MM.1S (cell line): ENCODE data around the gene SP6.

Experiments used
- DNase-seq: peaks from one replicate; pipeline ENCODE4 v3.0.0-alpha.2; 2015
- H2AFZ ChIP-seq: fragments of 300-600 bp; sonication (generic); 2 replicates; pipeline ENCODE4 v1.6.0; 2016; ENCODE audit warnings: antibody characterized with exemption, low read length
- H3F3A ChIP-seq: fragments of 300-600 bp; sonication (generic); 2 replicates; pipeline ENCODE4 v1.6.1; 2016; ENCODE audit warnings: mild to moderate bottlenecking, antibody characterized with exemption, low read length, moderate library complexity, mixed read lengths; ENCODE audit not compliant: insufficient read depth
- H3K27ac ChIP-seq: fragments of 300-600 bp; sonication (generic); 2 replicates; pipeline ENCODE4 v1.5.1; 2016; ENCODE audit warnings: mild to moderate bottlenecking, low read length
- H3K27me3 ChIP-seq: fragments of 300-600 bp; sonication (generic); replicated peaks from 2 replicates; pipeline ENCODE4 v1.6.0; 2016; ENCODE audit warnings: low read length; ENCODE audit not compliant: insufficient read depth
- H3K36me3 ChIP-seq: fragments of 300-600 bp; sonication (generic); replicated peaks from 2 replicates; pipeline ENCODE4 v1.6.1; 2016; ENCODE audit warnings: mild to moderate bottlenecking, low read length, mixed read lengths; ENCODE audit not compliant: insufficient read depth
- H3K4me1 ChIP-seq: fragments of 300-600 bp; sonication (generic); 2 replicates; pipeline ENCODE4 v1.6.1; 2016; ENCODE audit warnings: low read length, mixed read lengths
- H3K4me2 ChIP-seq: fragments of 300-600 bp; sonication (generic); 2 replicates; pipeline ENCODE4 v1.6.0; 2016; ENCODE audit warnings: low read depth, low read length
- H3K4me3 ChIP-seq: fragments of 300-600 bp; sonication (generic); 2 replicates; pipeline ENCODE4 v1.5.1; 2016; ENCODE audit warnings: low read length, mixed read lengths
- H3K79me2 ChIP-seq: fragments of 300-600 bp; sonication (generic); 2 replicates; pipeline ENCODE4 v1.6.1; 2016; ENCODE audit warnings: mixed run types, low read length, mixed read lengths
- H3K9ac ChIP-seq: fragments of 300-600 bp; sonication (generic); 2 replicates; pipeline ENCODE4 v1.6.1; 2016; ENCODE audit warnings: low read length, mixed read lengths
- H3K9me2 ChIP-seq: fragments of 300-600 bp; sonication (generic); replicated peaks from 2 replicates; pipeline ENCODE4 v1.6.1; 2016; ENCODE audit warnings: mild to moderate bottlenecking, low read length, mixed read lengths; ENCODE audit not compliant: insufficient read depth
- H3K9me3 ChIP-seq: fragments of 300-600 bp; sonication (generic); replicated peaks from 2 replicates; pipeline ENCODE4 v1.6.1; 2016; ENCODE audit warnings: mild to moderate bottlenecking, low read length, mixed read lengths; ENCODE audit not compliant: insufficient read depth
- H4K20me1 ChIP-seq: fragments of 300-600 bp; sonication (generic); 2 replicates; pipeline ENCODE4 v1.6.1; 2016; ENCODE audit warnings: mild to moderate bottlenecking, low read length, moderate library complexity, mixed read lengths; ENCODE audit not compliant: insufficient read depth
- EZH2 ChIP-seq: fragments of 300-600 bp; sonication (generic); optimal IDR thresholded peaks from 2 replicates; pipeline ENCODE3; 2017; ENCODE audit warnings: low read depth, mild to moderate bottlenecking, antibody characterized with exemption, low read length, mixed read lengths
- EZH2phosphoT487 ChIP-seq: fragments of 300-600 bp; sonication (generic); IDR thresholded peaks from 2 replicates; pipeline ENCODE4 v1.6.1; 2018; ENCODE audit warnings: antibody characterized with exemption, low read length
- TF ChIP-seq, protein P1 (sequence below): fragments of 300-600 bp; sonication (generic); IDR thresholded peaks from 2 replicates; pipeline ENCODE4 v1.5.1; 2016; ENCODE audit warnings: antibody characterized with exemption, low read length, mixed read lengths

Gene SP6

DNA sequence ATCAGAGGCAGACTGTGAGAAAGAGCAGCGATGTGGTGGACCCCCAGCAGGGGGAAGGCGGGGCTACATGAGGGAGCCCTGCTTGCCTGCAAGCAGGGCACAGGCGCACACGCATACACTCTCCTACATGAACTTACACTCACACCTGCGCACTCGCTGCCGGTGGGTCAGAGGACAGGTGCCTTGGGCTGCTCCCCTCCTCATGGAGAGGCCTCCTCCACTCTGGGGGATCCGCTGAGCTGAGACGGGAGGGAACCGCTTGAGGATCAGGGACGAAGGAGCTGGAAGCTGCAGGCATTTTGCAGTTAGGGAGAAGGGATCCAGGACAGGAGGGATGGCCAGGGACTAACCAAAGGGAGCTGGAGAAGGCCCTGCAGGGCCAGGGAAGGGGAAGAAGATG is 43.5 kb downstream of the SP6 start:
- H3F3A ChIP-seq, result no peaks in the 10 kb centered on the region
- H3K27ac ChIP-seq, result no peak overlapping the region
- H3K36me3 ChIP-seq, result no peaks in the 10 kb centered on the region
- no peak for DNase-seq
- no peaks in the 10 kb centered on the region for H4K20me1 ChIP-seq
- H3K4me2 ChIP-seq, result no peak overlapping the region
- no peaks in the 10 kb centered on the region for H3K4me1 ChIP-seq
- no peaks in the 10 kb centered on the region for H3K9me3 ChIP-seq
- H3K79me2 ChIP-seq, result no peaks in the 10 kb centered on the region
- H3K9ac ChIP-seq, result no peak overlapping the region
- no peaks in the 10 kb centered on the region for H3K27me3 ChIP-seq
- TF ChIP-seq, protein P1, sequence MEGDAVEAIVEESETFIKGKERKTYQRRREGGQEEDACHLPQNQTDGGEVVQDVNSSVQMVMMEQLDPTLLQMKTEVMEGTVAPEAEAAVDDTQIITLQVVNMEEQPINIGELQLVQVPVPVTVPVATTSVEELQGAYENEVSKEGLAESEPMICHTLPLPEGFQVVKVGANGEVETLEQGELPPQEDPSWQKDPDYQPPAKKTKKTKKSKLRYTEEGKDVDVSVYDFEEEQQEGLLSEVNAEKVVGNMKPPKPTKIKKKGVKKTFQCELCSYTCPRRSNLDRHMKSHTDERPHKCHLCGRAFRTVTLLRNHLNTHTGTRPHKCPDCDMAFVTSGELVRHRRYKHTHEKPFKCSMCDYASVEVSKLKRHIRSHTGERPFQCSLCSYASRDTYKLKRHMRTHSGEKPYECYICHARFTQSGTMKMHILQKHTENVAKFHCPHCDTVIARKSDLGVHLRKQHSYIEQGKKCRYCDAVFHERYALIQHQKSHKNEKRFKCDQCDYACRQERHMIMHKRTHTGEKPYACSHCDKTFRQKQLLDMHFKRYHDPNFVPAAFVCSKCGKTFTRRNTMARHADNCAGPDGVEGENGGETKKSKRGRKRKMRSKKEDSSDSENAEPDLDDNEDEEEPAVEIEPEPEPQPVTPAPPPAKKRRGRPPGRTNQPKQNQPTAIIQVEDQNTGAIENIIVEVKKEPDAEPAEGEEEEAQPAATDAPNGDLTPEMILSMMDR, result no peak
- TF ChIP-seq EZH2 (no peak), EZH2phosphoT487 (no peak)
- H3K4me3 ChIP-seq, result no peak overlapping the region
- H2AFZ ChIP-seq, result no peak overlapping the region
- H3K9me2 ChIP-seq, result no peaks in the 10 kb centered on the region

DNA sequence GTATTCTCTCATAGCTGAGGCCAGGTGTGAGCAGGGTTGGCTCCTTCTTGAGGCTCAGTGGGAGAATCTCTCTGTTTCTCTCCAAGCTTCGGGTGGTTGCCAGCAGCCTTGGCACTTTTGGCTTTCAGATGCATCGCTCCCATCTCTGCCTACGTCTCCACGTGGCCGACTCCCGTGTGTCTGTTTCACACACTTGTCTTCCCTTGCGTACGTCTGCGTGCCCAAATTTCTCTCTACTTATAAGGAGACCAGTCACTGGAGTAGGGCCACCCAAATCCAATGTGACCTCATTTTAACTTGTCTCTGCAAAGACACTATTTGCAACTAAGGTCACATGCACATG is 44.1 kb downstream of the SP6 start:
- H3K36me3 ChIP-seq, result no peaks in the 10 kb centered on the region
- no peaks in the 10 kb centered on the region for H3K27me3 ChIP-seq
- H3K27ac ChIP-seq, result no peak overlapping the region
- H3K4me2 ChIP-seq, result no peak overlapping the region
- H3K9ac ChIP-seq, result no peak overlapping the region
- H3K79me2 ChIP-seq, result no peaks in the 10 kb centered on the region
- TF ChIP-seq, protein P1, result no peak
- TF ChIP-seq EZH2phosphoT487, result no peak
- no peak for TF ChIP-seq EZH2
- no peak overlapping the region for H2AFZ ChIP-seq
- H3K4me1 ChIP-seq, result no peaks in the 10 kb centered on the region; the same call in 1 of the 2 replicates
- DNase-seq, result no peak
- no peaks in the 10 kb centered on the region for H3K9me2 ChIP-seq
- H4K20me1 ChIP-seq, result no peaks in the 10 kb centered on the region
- H3K9me3 ChIP-seq, result no peaks in the 10 kb centered on the region
- no peaks in the 10 kb centered on the region for H3F3A ChIP-seq
- H3K4me3 ChIP-seq, result no peak overlapping the region

DNA sequence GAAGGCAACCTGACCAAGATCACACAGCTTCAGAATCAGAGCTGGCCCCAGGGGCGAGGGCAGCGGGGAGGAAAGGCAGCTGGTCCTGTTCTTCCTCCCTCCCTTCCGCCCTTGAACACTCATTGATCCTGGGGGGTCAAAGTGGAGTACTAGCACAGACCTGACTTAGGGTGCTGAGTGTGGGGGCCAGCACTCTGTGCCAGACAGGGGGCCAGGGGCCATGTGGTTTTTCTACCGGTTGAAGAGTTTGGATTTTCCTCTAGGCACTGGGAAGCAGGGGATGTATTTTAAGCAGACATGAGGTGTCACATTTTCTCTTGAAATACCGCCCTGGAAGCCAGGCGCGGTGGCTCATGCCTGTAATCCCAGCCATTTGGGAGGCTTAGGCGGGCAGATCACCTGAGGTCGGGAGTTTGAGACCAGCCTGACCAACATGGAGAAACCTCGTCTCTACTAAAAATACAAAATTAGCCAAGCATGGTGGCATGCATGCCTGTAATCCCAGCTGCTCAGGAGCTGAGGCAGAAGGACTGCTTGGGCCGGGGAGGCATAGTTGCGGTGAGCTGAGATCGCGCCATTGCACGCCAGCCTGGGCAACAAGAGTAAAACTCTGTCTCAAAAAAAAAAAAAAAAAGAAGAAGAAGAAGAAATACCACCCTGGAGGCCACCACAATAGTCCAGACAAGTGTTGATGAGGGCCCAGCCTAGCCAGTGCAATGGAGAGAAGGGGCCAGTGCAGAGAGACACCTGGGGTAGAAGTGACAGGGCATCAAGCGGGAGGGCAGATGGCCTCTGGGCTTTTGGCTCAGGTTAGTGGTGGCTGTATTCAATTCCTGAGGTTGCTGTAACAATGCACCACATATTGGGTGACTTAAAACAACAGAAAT is 44.7 kb downstream of the SP6 start:
- Histone ChIP-seq H3K4me1 (no peaks in the 10 kb centered on the region; the same call in 1 of the 2 replicates), H3K9ac (no peak overlapping the region), H2AFZ (no peak overlapping the region), H3K4me2 (no peak overlapping the region), H3K36me3 (no peaks in the 10 kb centered on the region), H3K27ac (no peak overlapping the region), H3K9me2 (no peaks in the 10 kb centered on the region), H4K20me1 (no peaks in the 10 kb centered on the region), H3K27me3 (no peaks in the 10 kb centered on the region), H3K9me3 (no peaks in the 10 kb centered on the region), H3K4me3 (no peak overlapping the region), H3F3A (no peaks in the 10 kb centered on the region), H3K79me2 (no peaks in the 10 kb centered on the region)
- DNase-seq, result no peak
- no peak for TF ChIP-seq EZH2phosphoT487
- no peak for TF ChIP-seq EZH2
- TF ChIP-seq, protein P1, result no peak
